ENCODE data around the gene MYBPHL.

DNA sequence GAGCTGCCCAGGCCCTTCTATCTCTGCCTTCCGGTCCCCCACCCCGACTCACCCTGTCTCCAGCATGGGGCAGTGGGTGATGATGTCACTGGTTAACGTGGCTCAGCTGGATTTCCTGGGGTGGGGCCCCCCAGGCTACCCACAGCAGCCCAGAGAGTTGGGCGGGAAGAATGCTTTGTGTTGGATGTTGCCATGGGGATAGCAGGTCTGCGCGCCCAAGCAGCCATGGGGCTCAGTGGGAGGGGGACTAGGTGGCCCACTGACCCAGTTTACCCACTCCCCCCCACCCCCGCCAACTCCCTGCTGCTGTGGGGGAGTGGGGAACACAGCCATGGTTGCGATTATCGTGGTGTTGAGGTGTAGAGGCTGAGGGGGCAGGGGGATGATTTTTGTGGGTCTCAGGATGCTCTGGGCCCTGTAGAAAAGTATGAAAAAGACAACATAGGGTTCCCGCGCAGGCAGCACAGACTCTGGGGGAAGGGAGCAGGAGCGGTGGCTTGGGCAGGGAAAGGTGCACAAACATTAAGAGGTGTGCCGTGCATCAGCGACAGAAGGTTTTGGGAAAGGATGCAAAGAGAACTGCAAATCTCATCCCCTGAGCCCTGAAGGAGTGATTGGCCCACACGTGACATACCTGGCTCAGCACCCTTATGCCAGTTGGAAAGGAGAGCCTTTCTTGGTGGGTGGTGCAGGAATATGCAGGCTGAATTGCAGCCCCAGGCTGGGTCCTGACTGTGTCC is 49.0 kb downstream of the MYBPHL start:
- TF ChIP-seq POLR2A (IDR thresholded peaks at IDR 0.05; ENCODE audit: low read depth, low read length) (no peak), POLR2AphosphoS5 (IDR thresholded peaks at IDR 0.05; ENCODE audit: low read depth, low read length) (no peak), TAF1 (IDR thresholded peaks at IDR 0.05; ENCODE audit: borderline replicate concordance, low read depth, low read length) (no peak)

Data from GM12892 (cell line).